AG09309 (cell line): ENCODE data around the gene MSL1.

Source experiments
- DNase-seq: peaks from one replicate; pipeline ENCODE4 v3.0.0-alpha.2; 2010; ENCODE audit warnings: low read depth
- H3K4me3 ChIP-seq: 2 replicates; pipeline ENCODE4 v1.5.1; 2011; ENCODE audit warnings: mild to moderate bottlenecking, low read depth, low read length, moderate library complexity; ENCODE audit not compliant: control insufficient read depth
- TF ChIP-seq, protein P1 (sequence below): IDR thresholded peaks from 2 replicates; pipeline ENCODE4 v1.5.1; 2011; ENCODE audit warnings: mild to moderate bottlenecking, low read depth, low read length, inconsistent platforms; ENCODE audit not compliant: insufficient read depth, control insufficient read depth; ENCODE audit errors: missing control alignments

Gene MSL1

DNA sequence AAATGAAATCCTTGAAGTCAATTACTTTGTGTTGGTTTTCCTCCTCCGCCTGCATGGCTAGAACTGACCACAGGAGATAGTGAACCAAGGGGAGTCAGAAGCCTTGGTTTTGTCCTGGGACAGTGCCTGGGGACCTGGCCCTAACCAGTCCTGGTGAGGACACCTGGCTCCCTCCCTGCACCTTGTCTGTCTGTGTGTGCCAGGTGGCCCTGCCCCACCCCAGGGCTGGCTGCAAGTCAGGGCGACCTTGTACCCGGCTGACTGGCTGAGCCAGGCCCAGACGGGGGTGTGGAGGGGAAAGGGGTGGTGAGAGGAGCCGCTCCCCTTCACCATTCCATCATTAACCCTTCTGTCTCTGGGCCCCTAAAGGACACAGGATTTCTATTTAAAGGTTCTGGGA lies 58.9 kb downstream of the MSL1 start:
- TF ChIP-seq, protein P1, sequence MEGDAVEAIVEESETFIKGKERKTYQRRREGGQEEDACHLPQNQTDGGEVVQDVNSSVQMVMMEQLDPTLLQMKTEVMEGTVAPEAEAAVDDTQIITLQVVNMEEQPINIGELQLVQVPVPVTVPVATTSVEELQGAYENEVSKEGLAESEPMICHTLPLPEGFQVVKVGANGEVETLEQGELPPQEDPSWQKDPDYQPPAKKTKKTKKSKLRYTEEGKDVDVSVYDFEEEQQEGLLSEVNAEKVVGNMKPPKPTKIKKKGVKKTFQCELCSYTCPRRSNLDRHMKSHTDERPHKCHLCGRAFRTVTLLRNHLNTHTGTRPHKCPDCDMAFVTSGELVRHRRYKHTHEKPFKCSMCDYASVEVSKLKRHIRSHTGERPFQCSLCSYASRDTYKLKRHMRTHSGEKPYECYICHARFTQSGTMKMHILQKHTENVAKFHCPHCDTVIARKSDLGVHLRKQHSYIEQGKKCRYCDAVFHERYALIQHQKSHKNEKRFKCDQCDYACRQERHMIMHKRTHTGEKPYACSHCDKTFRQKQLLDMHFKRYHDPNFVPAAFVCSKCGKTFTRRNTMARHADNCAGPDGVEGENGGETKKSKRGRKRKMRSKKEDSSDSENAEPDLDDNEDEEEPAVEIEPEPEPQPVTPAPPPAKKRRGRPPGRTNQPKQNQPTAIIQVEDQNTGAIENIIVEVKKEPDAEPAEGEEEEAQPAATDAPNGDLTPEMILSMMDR, result no peak
- DNase-seq, result no peak
- H3K4me3 ChIP-seq, result no peak overlapping the region

DNA sequence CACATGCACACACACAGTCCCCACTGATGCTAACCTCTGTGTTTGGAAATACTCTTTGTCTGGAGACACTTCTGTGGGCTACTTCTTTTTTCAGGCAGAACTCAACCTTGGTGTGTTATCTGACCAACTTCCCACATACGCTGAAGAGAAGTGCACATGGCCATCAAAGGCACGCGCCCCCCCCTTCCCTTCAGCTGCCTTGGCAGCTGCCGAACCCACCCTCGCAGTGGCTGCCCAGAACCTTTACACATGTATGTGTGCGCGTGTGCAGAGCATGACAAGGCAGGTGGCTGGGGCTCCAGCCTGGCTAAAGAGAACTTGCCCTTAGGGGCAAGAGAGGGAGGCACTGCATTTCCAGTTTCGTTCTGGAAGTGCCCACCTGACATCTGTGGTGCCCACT lies 59.4 kb downstream of the MSL1 start:
- no peak for DNase-seq
- TF ChIP-seq, protein P1, result no peak

DNA sequence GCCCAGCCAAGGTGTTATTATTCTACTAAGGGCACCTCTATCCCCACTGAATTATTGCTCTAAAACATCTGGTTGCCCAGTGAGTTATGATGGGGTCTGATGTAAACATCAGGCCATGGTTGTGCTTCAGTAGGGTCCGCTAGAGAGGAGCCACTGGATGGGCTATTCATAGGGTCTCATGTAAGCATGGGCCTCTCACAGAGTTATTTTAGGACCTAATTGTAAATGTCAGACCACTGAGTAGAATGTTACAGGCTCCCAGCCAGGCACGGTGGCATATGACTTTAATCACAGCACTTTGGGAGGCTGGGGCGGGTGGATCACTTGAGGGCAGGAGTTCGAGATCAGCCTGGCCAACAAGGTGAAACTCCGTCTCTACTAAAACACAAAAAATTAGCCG lies 60.8 kb downstream of the MSL1 start:
- H3K4me3 ChIP-seq, result no peak overlapping the region
- TF ChIP-seq, protein P1, result no peak
- no peak for DNase-seq

More for the DNA sequence above, 59.4 kb downstream of the MSL1 start:
- no peak overlapping the region for H3K4me3 ChIP-seq
